ENCODE measurements around the gene PDCD2. TPM values are rescaled to one million over a fixed set of nuclear protein-coding genes. Genes with fewer than 3 reads are reported as not detected.
"Not testable (repeated sequence)": the region's sequence is repeated elsewhere in the genome, so short reads cannot be mapped to it uniquely, and the experiment has no call there.

The PDCD2 gene
- total RNA-seq (2014; rRNA removed; shearing (Covaris generic); ENCODE audit: low replicate concordance): 149 and 170 TPM in 2 replicates

GRCh38 chr6:170584181-170584953 lies at the start of gene PDCD2:
Gene PDCD2 (minus strand): TSS chr6:170584637. CDS start chr6:170584581, 56 bp downstream.
- DNase-seq (ENCODE audit: low read depth): peak; percentile 87
- in situ Hi-C loops (cut with HindIII; ENCODE audit: low pct_unique_long_range_greater_than_20kb, low sequenced_read_pairs): no loop called here

GRCh38 chr6:170616020-170616554 lies 31.6 kb upstream of the PDCD2 start:
- DNase-seq (ENCODE audit: low read depth); in situ Hi-C loops (cut with HindIII; ENCODE audit: low pct_unique_long_range_greater_than_20kb, low sequenced_read_pairs): not testable (repeated sequence)

GRCh38 chr6:170612256-170612804 lies 27.9 kb upstream of the PDCD2 start:
- DNase-seq (ENCODE audit: low read depth); in situ Hi-C loops (cut with HindIII; ENCODE audit: low pct_unique_long_range_greater_than_20kb, low sequenced_read_pairs): not testable (repeated sequence)

GRCh38 chr6:170609225-170609624 lies 24.8 kb upstream of the PDCD2 start:
- in situ Hi-C loops (cut with HindIII; ENCODE audit: low pct_unique_long_range_greater_than_20kb, low sequenced_read_pairs); DNase-seq (ENCODE audit: low read depth): not testable (repeated sequence)

- in situ Hi-C loops (cut with HindIII; ENCODE audit: low pct_unique_long_range_greater_than_20kb, low sequenced_read_pairs): no loop called here
- no peak for DNase-seq (ENCODE audit: low read depth)
Measured at GRCh38 chr6:170605574-170606259, 21.3 kb upstream of the PDCD2 start.

GRCh38 chr6:170597278-170597677 lies 12.8 kb upstream of the PDCD2 start:
- in situ Hi-C loops (cut with HindIII; ENCODE audit: low pct_unique_long_range_greater_than_20kb, low sequenced_read_pairs): no loop called here
- DNase-seq (ENCODE audit: low read depth): no peak

GRCh38 chr6:170596426-170596825 lies 12.0 kb upstream of the PDCD2 start:
- in situ Hi-C loops (cut with HindIII; ENCODE audit: low pct_unique_long_range_greater_than_20kb, low sequenced_read_pairs): no loop called here

GRCh38 chr6:170590725-170591124 lies 6.3 kb upstream of the PDCD2 start:
- in situ Hi-C loops (cut with HindIII; ENCODE audit: low pct_unique_long_range_greater_than_20kb, low sequenced_read_pairs): no loop called here
- no peak for DNase-seq (ENCODE audit: low read depth)

More at GRCh38 chr6:170596426-170596825, 12.0 kb upstream of the PDCD2 start:
- DNase-seq (ENCODE audit: low read depth): no peak

- in situ Hi-C loops (cut with HindIII; ENCODE audit: low pct_unique_long_range_greater_than_20kb, low sequenced_read_pairs): no loop called here
- no peak for DNase-seq (ENCODE audit: low read depth)
Measured at GRCh38 chr6:170584954-170585498, 589 bp upstream of the PDCD2 start.

GRCh38 chr6:170583756-170584180 lies 669 bp downstream of the PDCD2 start:
- DNase-seq (ENCODE audit: low read depth): no peak
- in situ Hi-C loops (cut with HindIII; ENCODE audit: low pct_unique_long_range_greater_than_20kb, low sequenced_read_pairs): no loop called here

GRCh38 chr6:170578909-170579308 lies 5.5 kb downstream of the PDCD2 start:
- in situ Hi-C loops (cut with HindIII; ENCODE audit: low pct_unique_long_range_greater_than_20kb, low sequenced_read_pairs): no loop called here

GRCh38 chr6:170575250-170575649 lies 9.2 kb downstream of the PDCD2 start:
- no peak for DNase-seq (ENCODE audit: low read depth)
- in situ Hi-C loops (cut with HindIII; ENCODE audit: low pct_unique_long_range_greater_than_20kb, low sequenced_read_pairs): no loop called here

More at GRCh38 chr6:170578909-170579308, 5.5 kb downstream of the PDCD2 start:
- no peak for DNase-seq (ENCODE audit: low read depth)

GRCh38 chr6:170572704-170573466 lies 11.6 kb downstream of the PDCD2 start:
- DNase-seq (ENCODE audit: low read depth): no peak
- in situ Hi-C loops (cut with HindIII; ENCODE audit: low pct_unique_long_range_greater_than_20kb, low sequenced_read_pairs): no loop called here

- in situ Hi-C loops (cut with HindIII; ENCODE audit: low pct_unique_long_range_greater_than_20kb, low sequenced_read_pairs): no loop called here
- DNase-seq (ENCODE audit: low read depth): no peak
Measured at GRCh38 chr6:170564936-170565530, 19.4 kb downstream of the PDCD2 start.

- no peak for DNase-seq (ENCODE audit: low read depth)
- in situ Hi-C loops (cut with HindIII; ENCODE audit: low pct_unique_long_range_greater_than_20kb, low sequenced_read_pairs): no loop called here
Measured at GRCh38 chr6:170561555-170561954, 22.9 kb downstream of the PDCD2 start.

- in situ Hi-C loops (cut with HindIII; ENCODE audit: low pct_unique_long_range_greater_than_20kb, low sequenced_read_pairs): no loop called here
- no peak for DNase-seq (ENCODE audit: low read depth)
Measured at GRCh38 chr6:170555305-170555704, 29.1 kb downstream of the PDCD2 start.

- in situ Hi-C loops (cut with HindIII; ENCODE audit: low pct_unique_long_range_greater_than_20kb, low sequenced_read_pairs): no loop called here
- DNase-seq (ENCODE audit: low read depth): no peak
Measured at GRCh38 chr6:170554796-170555137, 29.7 kb downstream of the PDCD2 start.

Data from Caki2 (cell line).